ENCODE measurements around the gene EMP1.

DNA sequence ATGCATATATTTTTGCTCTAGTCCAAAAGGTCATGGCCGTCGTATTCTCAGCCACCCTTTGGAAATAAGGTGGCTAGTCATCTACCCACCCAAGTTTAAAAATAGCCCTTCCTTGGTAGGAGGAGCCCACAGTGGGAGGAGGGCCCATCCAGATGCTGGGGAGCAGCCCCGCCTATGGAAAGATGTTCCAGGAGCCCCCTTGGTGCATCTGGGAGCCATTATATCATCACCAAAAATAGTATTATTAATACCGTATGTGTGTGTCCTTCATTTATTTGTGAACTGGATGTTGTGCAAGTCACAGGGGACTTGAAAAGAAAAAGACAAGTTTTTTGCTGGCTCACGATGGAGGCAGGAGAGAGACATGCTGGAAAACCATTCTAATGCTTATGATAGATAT is 34.0 kb downstream of the EMP1 start:
- TF ChIP-seq, protein P1, sequence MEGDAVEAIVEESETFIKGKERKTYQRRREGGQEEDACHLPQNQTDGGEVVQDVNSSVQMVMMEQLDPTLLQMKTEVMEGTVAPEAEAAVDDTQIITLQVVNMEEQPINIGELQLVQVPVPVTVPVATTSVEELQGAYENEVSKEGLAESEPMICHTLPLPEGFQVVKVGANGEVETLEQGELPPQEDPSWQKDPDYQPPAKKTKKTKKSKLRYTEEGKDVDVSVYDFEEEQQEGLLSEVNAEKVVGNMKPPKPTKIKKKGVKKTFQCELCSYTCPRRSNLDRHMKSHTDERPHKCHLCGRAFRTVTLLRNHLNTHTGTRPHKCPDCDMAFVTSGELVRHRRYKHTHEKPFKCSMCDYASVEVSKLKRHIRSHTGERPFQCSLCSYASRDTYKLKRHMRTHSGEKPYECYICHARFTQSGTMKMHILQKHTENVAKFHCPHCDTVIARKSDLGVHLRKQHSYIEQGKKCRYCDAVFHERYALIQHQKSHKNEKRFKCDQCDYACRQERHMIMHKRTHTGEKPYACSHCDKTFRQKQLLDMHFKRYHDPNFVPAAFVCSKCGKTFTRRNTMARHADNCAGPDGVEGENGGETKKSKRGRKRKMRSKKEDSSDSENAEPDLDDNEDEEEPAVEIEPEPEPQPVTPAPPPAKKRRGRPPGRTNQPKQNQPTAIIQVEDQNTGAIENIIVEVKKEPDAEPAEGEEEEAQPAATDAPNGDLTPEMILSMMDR (conservative IDR thresholded peaks at IDR 0.05 in 1 of 2, IDR thresholded peaks at IDR 0.05 in 1 of 2; ENCODE audit: low read depth in 1 of 2, low read length in 2 of 2): no peak
- no peak for TF ChIP-seq EZH2 (IDR thresholded peaks at IDR 0.05; ENCODE audit: low read length, missing control alignments)
